ENCODE measurements around the gene TMEM266.
"Not testable (repeated sequence)": the region's sequence is repeated elsewhere in the genome, so short reads cannot be mapped to it uniquely, and the experiment has no call there.

TMEM266 gene

GRCh38 chr15:76059320-76060117 is at the start of gene TMEM266:
TSS of gene TMEM266 (plus strand) at chr15:76059985. CDS start at chr15:76134264, 74,279 bp downstream.
- in situ Hi-C loops (cut with MboI; ENCODE audit: low pct_unique_long_range_greater_than_20kb, low sequenced_read_pairs), result no loop called here
- no peak for DNase-seq

- DNase-seq, result no peak
- in situ Hi-C loops (cut with MboI; ENCODE audit: low pct_unique_long_range_greater_than_20kb, low sequenced_read_pairs), result no loop called here
Measured at GRCh38 chr15:76010613-76011012, 49.2 kb upstream of the TMEM266 start.

- peak; percentile 40 for DNase-seq
- in situ Hi-C loops (cut with MboI; ENCODE audit: low pct_unique_long_range_greater_than_20kb, low sequenced_read_pairs), result no loop called here
Measured at GRCh38 chr15:76011627-76012551, 47.9 kb upstream of the TMEM266 start, which contains the start of gene NRG4. TSS of gene NRG4 (minus strand) at chr15:76012424. CDS start at chr15:76011230, 1,194 bp downstream.

- in situ Hi-C loops (cut with MboI; ENCODE audit: low pct_unique_long_range_greater_than_20kb, low sequenced_read_pairs); DNase-seq: not testable (repeated sequence)
Measured at GRCh38 chr15:76013470-76013869, 46.3 kb upstream of the TMEM266 start.

- in situ Hi-C loops (cut with MboI; ENCODE audit: low pct_unique_long_range_greater_than_20kb, low sequenced_read_pairs), result no loop called here
- no peak for DNase-seq
Measured at GRCh38 chr15:76024021-76024768, 35.6 kb upstream of the TMEM266 start.

GRCh38 chr15:76032046-76032445 is 27.7 kb upstream of the TMEM266 start:
- in situ Hi-C loops (cut with MboI; ENCODE audit: low pct_unique_long_range_greater_than_20kb, low sequenced_read_pairs), result no loop called here
- DNase-seq, result no peak

GRCh38 chr15:76033438-76033837 is 26.3 kb upstream of the TMEM266 start:
- in situ Hi-C loops (cut with MboI; ENCODE audit: low pct_unique_long_range_greater_than_20kb, low sequenced_read_pairs), result no loop called here
- DNase-seq, result no peak

- in situ Hi-C loops (cut with MboI; ENCODE audit: low pct_unique_long_range_greater_than_20kb, low sequenced_read_pairs), result no loop called here
- no peak for DNase-seq
Measured at GRCh38 chr15:76034111-76034510, 25.7 kb upstream of the TMEM266 start.

- DNase-seq, result no peak
- in situ Hi-C loops (cut with MboI; ENCODE audit: low pct_unique_long_range_greater_than_20kb, low sequenced_read_pairs), result no loop called here
Measured at GRCh38 chr15:76035593-76035992, 24.2 kb upstream of the TMEM266 start.

GRCh38 chr15:76038512-76038911 is 21.3 kb upstream of the TMEM266 start:
- no peak for DNase-seq
- in situ Hi-C loops (cut with MboI; ENCODE audit: low pct_unique_long_range_greater_than_20kb, low sequenced_read_pairs), result no loop called here

GRCh38 chr15:76054201-76054600 is 5.6 kb upstream of the TMEM266 start:
- DNase-seq; in situ Hi-C loops (cut with MboI; ENCODE audit: low pct_unique_long_range_greater_than_20kb, low sequenced_read_pairs): not testable (repeated sequence)

- peak; percentile 55 for DNase-seq
- in situ Hi-C loops (cut with MboI; ENCODE audit: low pct_unique_long_range_greater_than_20kb, low sequenced_read_pairs), result no loop called here
Measured at GRCh38 chr15:76056931-76057330, 2.9 kb upstream of the TMEM266 start.

GRCh38 chr15:76057332-76058000 is 2.3 kb upstream of the TMEM266 start:
- peak; percentile 91 for DNase-seq
- in situ Hi-C loops (cut with MboI; ENCODE audit: low pct_unique_long_range_greater_than_20kb, low sequenced_read_pairs), result no loop called here

- in situ Hi-C loops (cut with MboI; ENCODE audit: low pct_unique_long_range_greater_than_20kb, low sequenced_read_pairs), result no loop called here
- DNase-seq, result peak; percentile 65
Measured at GRCh38 chr15:76058714-76059319, 968 bp upstream of the TMEM266 start.

- in situ Hi-C loops (cut with MboI; ENCODE audit: low pct_unique_long_range_greater_than_20kb, low sequenced_read_pairs), result no loop called here
- DNase-seq, result peak; percentile 49
Measured at GRCh38 chr15:76060118-76060989, 569 bp downstream of the TMEM266 start.

- no peak for DNase-seq
- in situ Hi-C loops (cut with MboI; ENCODE audit: low pct_unique_long_range_greater_than_20kb, low sequenced_read_pairs), result no loop called here
Measured at GRCh38 chr15:76061700-76062099, 1.9 kb downstream of the TMEM266 start.

- in situ Hi-C loops (cut with MboI; ENCODE audit: low pct_unique_long_range_greater_than_20kb, low sequenced_read_pairs), result no loop called here
- no peak for DNase-seq
Measured at GRCh38 chr15:76062286-76062685, 2.5 kb downstream of the TMEM266 start.
